HG03432 (cell line): ENCODE data around the gene LSM14B.
A peak's percentile ranks its signal among the peaks of the same experiment; 100 is the strongest.
"Not testable (repeated sequence)": the region's sequence is repeated elsewhere in the genome, so short reads cannot be mapped to it uniquely, and the experiment has no call there.

Experiments
- ATAC-seq: cut with Tn5 transposase; IDR thresholded peaks from one replicate; pipeline ENCODE4 v1.9.1; 2021; ENCODE audit warnings: mild to moderate bottlenecking, moderate library complexity; ENCODE audit not compliant: unreplicated experiment

The LSM14B gene

GRCh38 chr20:62111148-62111547 lies 11.1 kb upstream of the LSM14B start:
- ATAC-seq, result no peak

GRCh38 chr20:62112368-62112767 lies 9.9 kb upstream of the LSM14B start:
- no peak for ATAC-seq

DNA sequence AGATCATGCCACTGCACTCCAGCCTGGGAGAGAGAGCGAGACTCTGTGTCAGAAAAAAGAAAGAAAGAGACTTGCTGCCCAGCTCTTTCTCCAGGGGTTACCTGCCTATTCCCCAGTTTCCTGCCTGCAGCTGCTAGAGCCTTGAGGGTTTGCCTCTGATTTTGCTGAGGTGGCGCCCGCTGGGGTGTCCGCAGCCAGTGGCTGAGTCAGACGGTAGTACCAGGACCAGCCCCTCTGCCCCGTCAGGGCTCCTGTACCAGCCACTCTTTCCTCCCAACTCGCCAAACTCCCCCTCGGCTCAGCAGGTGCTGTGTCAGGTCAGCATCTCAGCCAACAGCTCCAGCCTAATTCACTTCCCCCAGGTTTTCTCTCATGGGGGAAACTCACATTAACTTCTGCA lies 7.4 kb upstream of the LSM14B start:
- no peak for ATAC-seq

DNA sequence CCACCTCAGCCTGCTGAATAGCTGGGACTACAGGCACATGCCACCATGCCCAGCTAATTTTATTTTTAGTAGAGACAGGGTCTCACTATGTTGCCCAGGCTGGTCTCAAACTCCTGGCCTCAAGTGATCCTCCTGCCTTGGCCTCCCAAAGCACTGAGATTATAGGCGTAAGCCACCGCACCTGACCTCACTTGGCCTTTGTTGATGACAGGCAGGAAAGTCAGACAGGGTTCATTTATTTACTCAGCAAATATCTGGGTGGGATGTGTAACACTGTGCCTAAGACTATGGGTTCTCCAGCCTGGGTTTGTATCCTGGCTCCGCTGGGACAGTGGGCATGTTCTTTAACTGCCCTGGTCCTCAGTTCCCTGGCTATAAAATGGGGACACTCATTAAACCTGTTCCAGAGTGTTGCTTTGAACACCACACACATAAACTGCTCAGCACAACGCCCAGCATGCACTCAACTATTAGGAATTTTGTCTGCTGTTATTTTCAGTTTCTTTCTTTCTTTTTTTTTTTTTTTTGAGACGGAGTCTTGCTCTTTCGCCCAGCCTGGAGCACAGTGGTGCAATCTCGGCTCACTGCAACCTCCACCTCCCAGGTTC lies 6.4 kb upstream of the LSM14B start:
- ATAC-seq, result not testable (repeated sequence)

- ATAC-seq, result no peak
Measured at GRCh38 chr20:62116558-62117361, 5.5 kb upstream of the LSM14B start.

DNA sequence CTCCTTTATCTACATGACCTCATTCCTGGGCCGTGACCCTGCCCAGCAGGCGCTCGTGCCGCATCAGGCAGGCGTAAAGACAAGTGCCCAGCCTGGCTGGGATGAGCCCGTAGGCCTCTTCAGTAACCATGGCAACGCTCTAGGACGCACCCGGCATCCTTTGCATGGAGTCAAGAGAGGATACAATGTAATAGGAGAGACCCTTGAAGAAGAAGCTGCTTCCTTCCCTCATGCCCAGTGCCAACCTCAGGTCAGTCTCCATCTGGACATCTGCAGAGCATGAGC lies 5.0 kb upstream of the LSM14B start:
- ATAC-seq, result no peak

DNA sequence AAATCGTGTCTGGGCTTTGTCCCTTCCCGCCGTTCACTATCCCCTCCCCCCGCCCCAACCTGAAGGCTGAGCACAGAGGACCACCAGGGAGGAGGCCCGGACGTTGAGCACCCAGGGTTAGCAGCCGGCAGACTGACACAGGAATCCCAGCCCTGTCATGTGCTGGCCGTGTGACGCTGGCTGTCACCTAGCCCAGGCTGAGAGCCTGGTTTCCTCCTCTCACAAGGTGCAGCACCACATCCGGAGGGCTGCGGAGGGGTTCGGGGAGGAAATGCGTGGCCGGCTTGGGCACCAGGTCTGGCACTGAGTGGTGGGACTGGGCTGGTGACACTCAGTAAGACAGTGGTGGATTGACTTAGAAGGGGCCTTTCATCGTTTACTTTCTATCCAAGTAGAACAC lies 4.6 kb upstream of the LSM14B start:
- no peak for ATAC-seq

- ATAC-seq, result no peak
Measured at GRCh38 chr20:62118113-62119043, 3.9 kb upstream of the LSM14B start.

GRCh38 chr20:62119115-62119514 lies 3.2 kb upstream of the LSM14B start:
- no peak for ATAC-seq

DNA sequence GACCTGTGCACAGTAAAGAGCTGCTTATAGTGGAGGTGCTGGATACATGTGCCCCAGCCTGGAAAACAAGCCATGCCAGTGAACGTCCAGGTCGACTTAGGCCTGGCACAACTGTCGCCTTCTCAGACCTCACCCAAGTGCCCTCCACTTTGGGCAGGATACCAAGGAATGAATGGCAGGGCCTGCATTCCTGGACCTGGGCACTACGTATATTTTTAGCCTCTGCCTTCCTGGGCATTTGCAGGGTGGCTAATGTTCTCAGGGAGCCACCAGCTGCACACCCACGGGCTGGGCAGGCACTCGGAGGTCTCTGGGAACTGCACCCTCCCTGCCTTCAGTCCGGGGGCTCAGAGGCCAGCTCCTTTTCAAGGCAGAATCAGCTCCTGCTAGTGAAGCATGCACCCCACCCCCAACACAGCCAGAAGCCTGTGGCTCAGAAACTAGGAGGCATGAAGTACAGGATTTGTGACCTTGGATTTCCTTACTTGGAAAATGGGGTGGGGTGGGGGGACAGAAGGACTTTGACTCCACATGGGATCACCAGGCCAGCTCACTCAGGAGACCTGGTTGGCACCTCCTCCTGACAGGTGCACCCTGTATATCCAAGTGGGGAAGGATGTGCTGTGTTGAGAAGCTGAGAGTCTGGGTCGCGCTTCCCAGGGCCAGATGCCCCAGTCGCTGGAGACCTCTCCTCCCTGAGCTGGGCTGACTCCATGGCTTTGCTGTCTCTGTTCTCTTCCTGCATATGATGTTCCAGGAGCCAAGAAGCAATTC lies 2.5 kb upstream of the LSM14B start:
- no peak for ATAC-seq

DNA sequence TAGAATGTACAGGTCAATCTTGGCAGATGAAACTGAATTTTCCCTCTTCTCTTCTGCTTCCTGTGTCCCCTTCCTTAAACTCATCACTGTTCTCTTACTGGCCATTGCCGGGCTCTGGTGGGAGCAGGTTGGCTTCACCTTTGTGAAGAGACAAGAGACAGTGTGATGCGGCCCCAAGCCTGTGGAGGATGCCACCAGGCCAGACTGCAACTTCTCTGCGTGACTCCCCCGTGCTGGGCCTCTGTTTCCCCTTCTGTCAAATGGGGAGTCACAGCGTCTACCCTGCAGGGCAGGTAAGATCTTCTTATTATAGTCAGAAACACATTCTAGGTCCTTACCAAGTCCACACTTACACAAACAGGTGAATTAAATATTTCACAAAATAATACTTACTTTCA lies 1.9 kb upstream of the LSM14B start:
- ATAC-seq, result no peak

- ATAC-seq, result peak; percentile 11
Measured at GRCh38 chr20:62120990-62121775, 1.1 kb upstream of the LSM14B start.

DNA sequence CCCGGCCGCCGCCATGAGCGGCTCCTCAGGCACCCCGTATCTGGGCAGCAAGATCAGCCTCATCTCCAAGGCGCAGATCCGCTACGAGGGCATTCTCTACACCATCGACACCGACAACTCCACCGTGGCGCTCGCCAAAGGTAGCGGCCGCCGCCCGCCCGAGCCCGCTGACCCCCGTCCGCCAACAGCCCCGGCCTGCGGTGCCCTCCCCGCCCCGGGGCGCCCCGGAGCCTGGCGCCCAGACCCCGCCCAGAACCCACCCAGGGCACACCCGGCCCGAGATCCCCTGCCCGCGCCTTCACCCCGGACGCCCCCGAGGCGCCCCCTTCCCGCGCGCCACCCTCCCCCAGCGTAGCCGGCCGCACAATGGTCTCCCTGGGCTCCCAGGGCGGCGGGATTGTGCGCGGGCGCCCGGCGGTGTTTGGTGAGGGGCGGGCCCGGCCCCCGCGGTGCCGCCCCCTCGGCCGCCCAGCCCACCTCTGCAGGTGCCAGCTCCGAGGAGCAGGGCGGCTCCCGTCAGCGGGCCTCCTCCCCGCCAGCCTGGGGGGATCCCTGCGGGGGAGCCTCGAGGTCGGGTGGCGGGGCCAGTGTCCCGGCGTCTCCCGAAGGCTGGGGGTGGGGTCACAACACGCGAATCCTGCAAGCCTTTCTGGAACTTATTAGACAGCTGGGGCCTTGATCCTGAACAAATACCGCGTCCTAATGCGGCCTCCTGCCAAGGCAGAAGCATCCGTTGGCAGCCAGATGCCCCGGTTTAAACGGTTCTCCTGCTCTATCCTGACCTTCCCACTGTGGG lies 577 bp downstream of the LSM14B start:
- ATAC-seq, result peak; percentile 15

- no peak for ATAC-seq
Measured at GRCh38 chr20:62123450-62124118, 1.3 kb downstream of the LSM14B start.

GRCh38 chr20:62126141-62126540 lies 3.9 kb downstream of the LSM14B start:
- ATAC-seq, result no peak

GRCh38 chr20:62127799-62128198 lies 5.5 kb downstream of the LSM14B start:
- no peak for ATAC-seq

- ATAC-seq, result no peak
Measured at GRCh38 chr20:62128502-62128901, 6.2 kb downstream of the LSM14B start.

DNA sequence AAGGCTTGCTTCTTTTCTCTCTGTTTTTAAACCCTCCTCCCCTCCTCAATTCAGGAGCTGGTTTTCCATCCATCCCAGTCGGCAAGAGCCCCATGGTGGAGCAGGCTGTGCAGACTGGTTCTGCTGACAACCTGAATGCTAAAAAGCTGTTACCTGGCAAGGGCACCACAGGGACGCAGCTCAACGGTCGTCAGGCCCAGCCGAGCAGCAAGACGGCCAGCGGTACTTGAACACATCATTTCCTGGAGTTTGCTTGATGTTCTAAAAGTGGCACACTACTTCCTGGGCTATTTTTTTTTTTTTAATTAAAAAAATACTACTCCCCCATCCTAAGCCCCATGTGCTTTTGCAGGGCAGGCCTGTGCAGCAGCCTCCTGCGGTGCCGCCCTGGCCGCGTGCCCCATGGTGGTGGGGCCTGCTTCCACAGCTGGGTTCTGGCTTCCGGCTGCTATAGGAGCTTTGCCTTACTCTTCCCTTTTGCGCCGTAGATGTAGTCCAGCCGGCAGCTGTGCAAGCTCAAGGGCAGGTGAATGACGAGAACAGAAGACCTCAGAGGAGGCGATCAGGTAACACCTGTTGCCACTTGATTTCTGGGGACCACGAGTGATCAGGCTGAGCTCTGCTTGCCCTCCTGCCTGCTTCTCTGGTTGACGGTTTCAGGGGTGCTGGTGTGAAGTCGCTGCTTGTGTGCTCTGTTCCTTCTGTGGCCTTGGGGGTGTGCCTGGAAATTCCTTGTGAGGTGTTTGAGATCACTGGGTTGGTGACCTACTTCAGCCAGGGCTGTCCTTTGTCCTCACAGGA lies 7.7 kb downstream of the LSM14B start:
- no peak for ATAC-seq
